Nephron (organoid): Measurements from ENCODE around the gene LIN7B.
"Not testable (repeated sequence)": the region's sequence is repeated elsewhere in the genome, so short reads cannot be mapped to it uniquely, and the experiment has no call there.

Source experiments
- H3K27ac Mint-ChIP-seq, 3 experiments: 2 replicates each; pipeline ENCODE4 v1.8.0; 2020; ENCODE audit warnings: mixed read lengths in 3 of 3, mild to moderate bottlenecking in 2 of 3, moderate library complexity in 1 of 3
- H3K27me3 Mint-ChIP-seq: 2 replicates; pipeline ENCODE4 v1.8.0; 2021; ENCODE audit warnings: low read depth, mild to moderate bottlenecking, moderate library complexity, mixed read lengths
- H3K36me3 Mint-ChIP-seq: 2 replicates; pipeline ENCODE4 v1.8.0; 2020; ENCODE audit warnings: low read depth, mixed read lengths
- H3K4me1 Mint-ChIP-seq: 2 replicates; pipeline ENCODE4 v1.8.0; 2020; ENCODE audit warnings: mixed read lengths
- H3K4me3 Mint-ChIP-seq, 3 experiments: 2 replicates each; pipeline ENCODE4 v1.8.0; 2020; ENCODE audit warnings: mild to moderate bottlenecking in 3 of 3, mixed read lengths in 3 of 3, moderate library complexity in 2 of 3
- H3K9me3 Mint-ChIP-seq: 2 replicates; pipeline ENCODE4 v1.8.0; 2020; ENCODE audit warnings: mixed read lengths
- CTCF ChIP-seq, 3 experiments: fragments of 200-600 bp; sonication (generic); IDR thresholded peaks; one replicate each; pipeline ENCODE4 v1.5.0; 2021; ENCODE audit warnings: antibody characterized with exemption in 3 of 3; ENCODE audit not compliant: unreplicated experiment in 3 of 3

LIN7B gene

GRCh38 chr19:49119411-49120324, 5.5 kb downstream of the LIN7B start, which contains the start of gene PPFIA3:
TSS of gene PPFIA3 (plus strand) at chr19:49119544. CDS start at chr19:49127874, 8,330 bp downstream.
- TF ChIP-seq CTCF (IDR thresholded peaks at IDR 0.05; ENCODE audit: unreplicated experiment in 3 of 3): no peak
- peaks cover 26% of the 10 kb centered on the region for H3K4me1 Mint-ChIP-seq
- peaks cover 17% of the 10 kb centered on the region for H3K27me3 Mint-ChIP-seq
- no peaks in the 10 kb centered on the region for H3K9me3 Mint-ChIP-seq
- H3K27ac Mint-ChIP-seq: peak within 1 kb of the TSS; percentile 63 to 89 (median 63)
- peaks cover 3% of the 10 kb centered on the region for H3K36me3 Mint-ChIP-seq
- H3K4me3 Mint-ChIP-seq: peak within 1 kb of the TSS; percentile 84 to 93 (median 85)

GRCh38 chr19:49120325-49120683, 6.1 kb downstream of the LIN7B start:
- TF ChIP-seq CTCF (IDR thresholded peaks at IDR 0.05; ENCODE audit: unreplicated experiment in 3 of 3): no peak
- peaks cover 21% of the 10 kb centered on the region for H3K4me1 Mint-ChIP-seq
- no peak overlapping the region for H3K27ac Mint-ChIP-seq
- no peaks in the 10 kb centered on the region for H3K9me3 Mint-ChIP-seq
- peaks cover 3% of the 10 kb centered on the region for H3K36me3 Mint-ChIP-seq
- H3K4me3 Mint-ChIP-seq: peak overlapping the region; percentile 62 to 77 (median 70)
- H3K27me3 Mint-ChIP-seq: peaks cover 23% of the 10 kb centered on the region

GRCh38 chr19:49120868-49121267, 6.7 kb downstream of the LIN7B start:
- TF ChIP-seq CTCF (IDR thresholded peaks at IDR 0.05; ENCODE audit: unreplicated experiment in 3 of 3): no peak
- H3K36me3 Mint-ChIP-seq: peaks cover 3% of the 10 kb centered on the region
- peaks cover 23% of the 10 kb centered on the region for H3K27me3 Mint-ChIP-seq
- H3K4me1 Mint-ChIP-seq: peaks cover 19% of the 10 kb centered on the region
- H3K4me3 Mint-ChIP-seq: peak overlapping the region; percentile 62 to 77 (median 70)
- H3K9me3 Mint-ChIP-seq: no peaks in the 10 kb centered on the region
- H3K27ac Mint-ChIP-seq: no peak overlapping the region

GRCh38 chr19:49121841-49122240, 7.7 kb downstream of the LIN7B start:
- peak overlapping the region in 2 of 3 experiments; percentile 13 to 38 for H3K4me3 Mint-ChIP-seq
- peaks cover 23% of the 10 kb centered on the region for H3K27me3 Mint-ChIP-seq
- not testable (repeated sequence) for H3K9me3 Mint-ChIP-seq, H3K36me3 Mint-ChIP-seq, H3K27ac Mint-ChIP-seq
- H3K4me1 Mint-ChIP-seq: peaks cover 11% of the 10 kb centered on the region

- peaks cover 23% of the 10 kb centered on the region for H3K27me3 Mint-ChIP-seq
- H3K36me3 Mint-ChIP-seq, H3K27ac Mint-ChIP-seq, H3K4me1 Mint-ChIP-seq, H3K4me3 Mint-ChIP-seq, H3K9me3 Mint-ChIP-seq: not testable (repeated sequence)
These were observed 9.1 kb downstream of the LIN7B start for GRCh38 chr19:49123285-49123684.

- no peaks in the 10 kb centered on the region for H3K9me3 Mint-ChIP-seq
- no peaks in the 10 kb centered on the region for H3K36me3 Mint-ChIP-seq
- H3K27me3 Mint-ChIP-seq: peaks cover 23% of the 10 kb centered on the region
- peaks cover 12% of the 10 kb centered on the region for H3K4me1 Mint-ChIP-seq
- no peak for TF ChIP-seq CTCF (IDR thresholded peaks at IDR 0.05; ENCODE audit: unreplicated experiment in 3 of 3)
- no peak overlapping the region for H3K4me3 Mint-ChIP-seq
- H3K27ac Mint-ChIP-seq: no peak overlapping the region
These were observed 11.0 kb downstream of the LIN7B start for GRCh38 chr19:49125025-49125731.
